Endothelial cell of umbilical vein (primary cell): Measurements from ENCODE around the gene FAAP100.

Experiments used
- EZH2 ChIP-seq: IDR thresholded peaks from 2 replicates; pipeline ENCODE4 v1.6.1; 2012; ENCODE audit warnings: borderline replicate concordance, low read depth, mild to moderate bottlenecking, moderate library complexity, low read length, inconsistent platforms; ENCODE audit not compliant: severe bottlenecking
- FOS ChIP-seq: IDR thresholded peaks from 2 replicates; pipeline ENCODE4 v1.6.1; 2011; ENCODE audit warnings: mild to moderate bottlenecking, low read length, moderate library complexity, borderline replicate concordance; ENCODE audit not compliant: insufficient read depth
- GATA2 ChIP-seq: IDR thresholded peaks from 2 replicates; pipeline ENCODE4 v1.7.0; 2011; ENCODE audit warnings: low read depth, mild to moderate bottlenecking, moderate library complexity, mixed read lengths, low read length; ENCODE audit not compliant: insufficient read length, insufficient read depth
- JUN ChIP-seq: IDR thresholded peaks from 2 replicates; pipeline ENCODE4 v1.6.1; 2011; ENCODE audit warnings: borderline replicate concordance, low read depth; ENCODE audit not compliant: insufficient read length, insufficient read depth
- MYC ChIP-seq: IDR thresholded peaks from one replicate; pipeline ENCODE4 v1.6.1; 2011; ENCODE audit warnings: mild to moderate bottlenecking, low read depth, low read length
- POLR2A ChIP-seq: IDR thresholded peaks from 2 replicates; pipeline ENCODE4 v1.6.1; 2012; ENCODE audit warnings: low read depth, mild to moderate bottlenecking, control low read depth, low read length
- POLR2AphosphoS5 ChIP-seq: IDR thresholded peaks from 2 replicates; pipeline ENCODE4 v1.6.1; 2012; ENCODE audit warnings: low read depth, mild to moderate bottlenecking, control low read depth, low read length, moderate library complexity; ENCODE audit not compliant: insufficient read depth
- TF ChIP-seq, protein P1 (sequence below), 2 donors: IDR thresholded peaks; 1 replicate in 1 of 2; 2 replicates in 1 of 2; pipeline ENCODE4 v1.5.1; 2011; ENCODE audit warnings: low read length in 2 of 2, mild to moderate bottlenecking in 2 of 2, moderate library complexity in 2 of 2, control low read depth in 1 of 2, inconsistent platforms in 1 of 2, low read depth in 1 of 2; ENCODE audit not compliant: insufficient read depth in 1 of 2; ENCODE audit errors: extremely low read depth in 1 of 2

DNA sequence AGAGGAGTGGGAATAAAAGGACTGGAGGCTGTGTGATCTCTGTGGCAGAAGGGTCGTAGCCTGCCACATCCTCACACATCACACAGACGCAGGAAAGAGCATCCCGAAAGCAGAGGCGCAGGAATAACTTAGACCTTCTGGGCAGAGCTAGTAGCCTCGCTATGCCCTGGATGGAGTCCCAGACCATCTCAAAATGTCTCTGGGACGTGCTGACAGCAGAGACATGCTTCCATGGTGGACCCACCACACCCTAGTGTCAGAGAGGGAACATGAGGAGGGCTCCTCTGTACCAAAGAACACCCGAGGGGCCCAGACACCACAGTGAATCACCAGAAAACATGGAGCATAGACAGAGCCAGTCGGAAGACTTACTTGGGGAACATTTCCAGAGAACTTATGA lies 29.6 kb upstream of the FAAP100 start:
- TF ChIP-seq, protein P1, sequence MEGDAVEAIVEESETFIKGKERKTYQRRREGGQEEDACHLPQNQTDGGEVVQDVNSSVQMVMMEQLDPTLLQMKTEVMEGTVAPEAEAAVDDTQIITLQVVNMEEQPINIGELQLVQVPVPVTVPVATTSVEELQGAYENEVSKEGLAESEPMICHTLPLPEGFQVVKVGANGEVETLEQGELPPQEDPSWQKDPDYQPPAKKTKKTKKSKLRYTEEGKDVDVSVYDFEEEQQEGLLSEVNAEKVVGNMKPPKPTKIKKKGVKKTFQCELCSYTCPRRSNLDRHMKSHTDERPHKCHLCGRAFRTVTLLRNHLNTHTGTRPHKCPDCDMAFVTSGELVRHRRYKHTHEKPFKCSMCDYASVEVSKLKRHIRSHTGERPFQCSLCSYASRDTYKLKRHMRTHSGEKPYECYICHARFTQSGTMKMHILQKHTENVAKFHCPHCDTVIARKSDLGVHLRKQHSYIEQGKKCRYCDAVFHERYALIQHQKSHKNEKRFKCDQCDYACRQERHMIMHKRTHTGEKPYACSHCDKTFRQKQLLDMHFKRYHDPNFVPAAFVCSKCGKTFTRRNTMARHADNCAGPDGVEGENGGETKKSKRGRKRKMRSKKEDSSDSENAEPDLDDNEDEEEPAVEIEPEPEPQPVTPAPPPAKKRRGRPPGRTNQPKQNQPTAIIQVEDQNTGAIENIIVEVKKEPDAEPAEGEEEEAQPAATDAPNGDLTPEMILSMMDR (IDR thresholded peaks at IDR 0.05; ENCODE audit: extremely low read depth in 1 of 2, insufficient read depth in 1 of 2, low read depth in 1 of 2, low read length in 2 of 2), result no peak
- TF ChIP-seq JUN (no peak), POLR2A (no peak), EZH2 (no peak), POLR2AphosphoS5 (no peak), GATA2 (no peak), MYC (no peak), FOS (no peak)
